Activated CD4-positive, CD25-positive, alpha-beta regulatory T cell (primary cell): ENCODE results near the gene TSPAN12.

ENCODE experiments used
- DNase-seq, 4 experiments: peaks; one replicate each; lab custom pipeline; 2025; lab: John Stamatoyannopoulos, UW

Gene TSPAN12

GRCh38 chr7:120743128-120743527, 114.8 kb downstream of the TSPAN12 start:
- no peak for DNase-seq

GRCh38 chr7:120742372-120742771, 115.6 kb downstream of the TSPAN12 start:
- no peak for DNase-seq

GRCh38 chr7:120741371-120742042, 116.4 kb downstream of the TSPAN12 start:
- DNase-seq: no peak

GRCh38 chr7:120740348-120740747, 117.6 kb downstream of the TSPAN12 start:
- DNase-seq: no peak

GRCh38 chr7:120738816-120739215, 119.1 kb downstream of the TSPAN12 start:
- DNase-seq: no peak
